ENCODE data around the gene CA10.

The CA10 gene

DNA sequence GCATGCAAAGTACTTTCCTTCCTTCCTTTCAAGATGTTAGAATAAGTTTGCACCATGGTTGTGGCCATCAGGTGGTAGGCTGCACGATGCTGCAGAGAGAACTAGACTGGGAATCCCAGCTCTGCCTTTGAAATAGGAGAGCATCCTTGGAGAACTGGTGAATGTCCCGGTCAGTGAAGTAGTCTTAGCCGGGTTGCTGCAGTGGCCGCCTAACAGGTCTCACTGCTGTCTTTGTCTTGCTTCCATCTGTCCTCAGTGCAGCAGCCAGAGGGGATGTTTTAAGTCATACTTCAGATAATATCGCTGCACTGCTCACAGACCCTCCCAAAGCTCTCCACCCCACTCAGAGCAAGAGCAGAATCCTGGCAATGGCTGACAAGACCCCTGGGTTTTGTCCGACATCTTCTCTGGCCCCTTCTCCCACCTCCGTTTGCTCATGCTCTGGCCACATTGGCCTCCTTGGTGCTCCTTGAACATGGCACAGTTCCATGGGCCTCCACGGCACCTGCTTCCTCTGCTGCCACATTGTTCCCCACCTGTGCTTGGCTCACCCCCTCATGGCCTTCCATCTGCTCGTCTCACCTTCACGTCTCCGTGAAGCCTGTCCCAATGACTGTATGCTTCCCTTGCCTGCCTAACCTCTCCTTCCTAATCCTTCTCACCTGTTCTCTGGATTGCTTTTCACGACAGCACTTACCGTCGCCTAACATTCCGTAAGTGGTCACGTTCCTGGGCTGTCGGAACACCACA, 458.3 kb downstream of the CA10 start:
- Histone ChIP-seq H3K9me3 (no peaks in the 10 kb centered on the region), H3K36me3 (no peaks in the 10 kb centered on the region), H3K4me3 (ENCODE audit: low read depth, low read length) (no peak overlapping the region), H3K27me3 (no peaks in the 10 kb centered on the region), H3K4me1 (peaks cover 2% of the 10 kb centered on the region)
- TF ChIP-seq, protein P1, sequence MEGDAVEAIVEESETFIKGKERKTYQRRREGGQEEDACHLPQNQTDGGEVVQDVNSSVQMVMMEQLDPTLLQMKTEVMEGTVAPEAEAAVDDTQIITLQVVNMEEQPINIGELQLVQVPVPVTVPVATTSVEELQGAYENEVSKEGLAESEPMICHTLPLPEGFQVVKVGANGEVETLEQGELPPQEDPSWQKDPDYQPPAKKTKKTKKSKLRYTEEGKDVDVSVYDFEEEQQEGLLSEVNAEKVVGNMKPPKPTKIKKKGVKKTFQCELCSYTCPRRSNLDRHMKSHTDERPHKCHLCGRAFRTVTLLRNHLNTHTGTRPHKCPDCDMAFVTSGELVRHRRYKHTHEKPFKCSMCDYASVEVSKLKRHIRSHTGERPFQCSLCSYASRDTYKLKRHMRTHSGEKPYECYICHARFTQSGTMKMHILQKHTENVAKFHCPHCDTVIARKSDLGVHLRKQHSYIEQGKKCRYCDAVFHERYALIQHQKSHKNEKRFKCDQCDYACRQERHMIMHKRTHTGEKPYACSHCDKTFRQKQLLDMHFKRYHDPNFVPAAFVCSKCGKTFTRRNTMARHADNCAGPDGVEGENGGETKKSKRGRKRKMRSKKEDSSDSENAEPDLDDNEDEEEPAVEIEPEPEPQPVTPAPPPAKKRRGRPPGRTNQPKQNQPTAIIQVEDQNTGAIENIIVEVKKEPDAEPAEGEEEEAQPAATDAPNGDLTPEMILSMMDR (IDR thresholded peaks at IDR 0.05; ENCODE audit: low read depth, low read length) = no peak
- DNase-seq = no peak

DNA sequence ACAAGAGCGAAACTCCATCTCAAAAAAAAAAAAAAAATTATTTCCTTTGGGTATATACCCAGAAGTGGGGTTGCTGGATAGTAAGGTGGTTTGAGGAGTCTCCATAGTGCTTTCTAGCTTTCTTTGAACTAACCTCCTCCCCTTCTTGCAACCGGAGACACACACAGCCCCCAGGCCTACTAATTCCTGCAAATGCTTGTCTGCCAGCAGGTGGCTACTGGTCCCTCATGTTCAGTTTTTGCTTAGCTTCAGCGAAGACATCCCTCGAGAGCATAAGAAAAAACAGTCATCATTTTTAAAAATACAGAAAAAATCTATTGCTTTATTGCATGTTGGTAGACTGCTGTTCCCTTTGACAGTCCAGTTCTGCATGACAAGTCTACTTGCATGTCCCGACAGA, 459.2 kb downstream of the CA10 start:
- no peak for DNase-seq
- H3K36me3 ChIP-seq = no peaks in the 10 kb centered on the region

DNA sequence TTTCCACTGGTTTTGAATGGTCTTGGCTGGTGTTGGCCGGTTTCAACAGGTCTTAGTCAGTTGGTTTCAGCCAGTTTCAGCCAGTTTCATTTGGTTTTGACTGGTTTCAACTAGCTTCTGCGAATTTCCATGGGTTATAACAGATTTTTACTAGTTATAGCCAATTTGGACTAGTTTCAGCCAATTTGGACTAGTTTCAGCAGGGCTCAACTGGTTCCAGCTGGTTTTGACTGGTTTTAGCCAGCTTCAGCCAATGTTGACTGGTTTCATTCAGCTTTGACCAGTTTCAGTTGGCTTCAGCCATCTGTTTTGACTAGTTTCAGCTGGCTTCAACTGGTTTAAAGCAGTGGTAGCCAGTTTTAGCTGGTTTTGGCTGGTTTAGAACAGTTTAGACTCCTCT, 465.6 kb downstream of the CA10 start:
- no peaks in the 10 kb centered on the region for H3K27me3 ChIP-seq
- DNase-seq = no peak
- TF ChIP-seq, protein P1 (IDR thresholded peaks at IDR 0.05; ENCODE audit: low read depth, low read length) = no peak

More for the DNA sequence above, 459.2 kb downstream of the CA10 start:
- Histone ChIP-seq H3K4me1 (peaks cover 2% of the 10 kb centered on the region), H3K4me3 (ENCODE audit: low read depth, low read length) (no peak overlapping the region), H3K9me3 (no peaks in the 10 kb centered on the region), H3K27me3 (no peaks in the 10 kb centered on the region)
- TF ChIP-seq, protein P1 (IDR thresholded peaks at IDR 0.05; ENCODE audit: low read depth, low read length) = no peak

DNA sequence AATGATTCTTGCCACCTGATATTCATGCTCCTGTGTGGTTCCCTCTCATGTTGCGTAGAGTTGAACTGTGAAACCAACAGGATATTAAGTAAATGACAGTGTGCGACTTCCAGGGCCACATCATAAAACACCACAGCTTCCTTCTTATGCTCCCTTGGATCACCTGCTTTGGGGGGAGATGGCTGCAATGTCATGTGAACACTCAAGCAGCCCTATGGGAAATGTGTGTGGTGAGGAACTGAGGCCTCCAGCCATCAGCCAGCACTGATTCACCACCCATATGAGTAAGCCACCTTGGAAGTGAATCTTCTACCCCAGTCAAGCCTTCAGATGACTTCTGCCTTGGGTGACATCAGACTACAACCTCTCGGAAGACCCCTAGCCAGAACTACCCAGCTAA, 470.6 kb downstream of the CA10 start:
- Histone ChIP-seq H3K9me3 (no peaks in the 10 kb centered on the region), H3K4me1 (no peaks in the 10 kb centered on the region), H3K4me3 (ENCODE audit: low read depth, low read length) (no peak overlapping the region), H3K36me3 (no peaks in the 10 kb centered on the region), H3K27me3 (no peaks in the 10 kb centered on the region)
- TF ChIP-seq, protein P1 (IDR thresholded peaks at IDR 0.05; ENCODE audit: low read depth, low read length) = no peak
- DNase-seq = no peak

More for the DNA sequence above, 465.6 kb downstream of the CA10 start:
- no peaks in the 10 kb centered on the region for H3K36me3 ChIP-seq
- H3K4me1 ChIP-seq = no peaks in the 10 kb centered on the region
- no peak overlapping the region for H3K4me3 ChIP-seq (ENCODE audit: low read depth, low read length)
- H3K9me3 ChIP-seq = no peaks in the 10 kb centered on the region

DNA sequence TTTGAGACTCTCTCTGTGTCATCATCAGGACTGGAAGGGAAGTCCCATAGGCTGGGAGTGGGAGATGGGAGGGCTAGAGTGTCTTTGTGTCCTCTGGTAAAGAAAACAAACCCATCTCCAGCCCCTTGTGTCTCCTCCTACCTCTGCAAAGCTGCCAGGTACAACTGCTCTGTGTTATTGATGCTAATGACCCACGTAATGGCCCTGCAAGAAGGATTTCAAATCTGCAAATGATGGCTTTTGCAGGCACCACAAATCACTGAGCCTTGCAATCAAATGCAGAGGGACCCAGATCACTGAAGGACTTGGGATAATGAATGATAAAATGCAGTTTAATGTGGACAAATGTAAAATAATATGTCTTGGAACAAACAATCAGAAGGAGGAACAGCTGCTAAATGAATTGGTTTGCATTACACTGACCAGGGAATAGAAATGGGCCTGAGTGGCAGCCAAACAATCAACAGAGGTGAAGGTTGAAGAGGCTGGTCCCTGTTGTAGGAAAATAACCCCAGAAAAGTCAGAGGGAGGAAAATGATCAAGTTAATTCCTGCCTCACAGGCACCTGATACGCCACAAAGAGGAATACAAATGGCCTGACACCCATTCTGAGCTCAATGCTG, 473.1 kb downstream of the CA10 start:
- H3K4me1 ChIP-seq = no peaks in the 10 kb centered on the region
- no peak for DNase-seq

More for the DNA sequence above, 473.1 kb downstream of the CA10 start:
- no peak overlapping the region for H3K4me3 ChIP-seq (ENCODE audit: low read depth, low read length)
- no peaks in the 10 kb centered on the region for H3K27me3 ChIP-seq
- TF ChIP-seq, protein P1 (IDR thresholded peaks at IDR 0.05; ENCODE audit: low read depth, low read length) = no peak
- no peaks in the 10 kb centered on the region for H3K9me3 ChIP-seq
- no peaks in the 10 kb centered on the region for H3K36me3 ChIP-seq
